DND-41 (cell line): ENCODE measurements around the gene SPANXN2.

Experiments used
- ATAC-seq: fragments of 200-7000 bp; cut with Tn5 transposase; 3 replicates; pipeline ENCODE4 v1.9.1; 2021; ENCODE audit warnings: low read depth; ENCODE audit not compliant: insufficient read depth
- DNase-seq: peaks from one replicate; pipeline ENCODE4 v3.0.0-alpha.2; 2020
- H2AFZ ChIP-seq: 2 replicates; pipeline ENCODE4 v1.6.0; 2012; ENCODE audit warnings: low read depth, low read length
- H3K27ac ChIP-seq: 2 replicates; pipeline ENCODE4 v1.5.1; 2012; ENCODE audit warnings: low read length, inconsistent platforms
- H3K27me3 ChIP-seq: fragments of 200-600 bp; sonication (generic); 2 replicates; pipeline ENCODE4 v1.6.0; 2012; ENCODE audit warnings: low read length, mild to moderate bottlenecking, inconsistent platforms; ENCODE audit not compliant: insufficient read depth, poor library complexity
- H3K36me3 ChIP-seq: 2 replicates; pipeline ENCODE4 v1.5.1; 2012; ENCODE audit warnings: low read length, inconsistent platforms; ENCODE audit not compliant: insufficient read depth
- H3K4me1 ChIP-seq: 2 replicates; pipeline ENCODE4 v1.5.1; 2012; ENCODE audit warnings: mild to moderate bottlenecking, low read length; ENCODE audit not compliant: insufficient read depth
- H3K4me2 ChIP-seq: 2 replicates; pipeline ENCODE4 v1.6.0; 2012; ENCODE audit warnings: mild to moderate bottlenecking, moderate library complexity, low read length, inconsistent platforms; ENCODE audit not compliant: insufficient read depth
- H3K4me3 ChIP-seq, 2 experiments: fragments of 200-600 bp in 1 of 2; shearing (Covaris generic) in 1 of 2; 2 replicates each; pipeline ENCODE4 v1.5.1; 2012 to 2016; ENCODE audit warnings: inconsistent platforms in 2 of 2, low read length in 2 of 2, mild to moderate bottlenecking in 2 of 2, low read depth in 1 of 2, moderate library complexity in 1 of 2
- H3K79me2 ChIP-seq: 2 replicates; pipeline ENCODE4 v1.6.0; 2012; ENCODE audit warnings: low read length, inconsistent platforms; ENCODE audit not compliant: insufficient read depth
- H3K9ac ChIP-seq: 2 replicates; pipeline ENCODE4 v1.6.0; 2012; ENCODE audit warnings: low read depth, mild to moderate bottlenecking, inconsistent platforms, low read length, moderate library complexity
- H3K9me3 ChIP-seq: 2 replicates; pipeline ENCODE4 v1.5.1; 2012; ENCODE audit warnings: low read length, moderate library complexity, mild to moderate bottlenecking, inconsistent platforms; ENCODE audit not compliant: insufficient read depth, severe bottlenecking
- H4K20me1 ChIP-seq: 2 replicates; pipeline ENCODE4 v1.6.0; 2012; ENCODE audit warnings: low read length; ENCODE audit not compliant: insufficient read depth
- EZH2 ChIP-seq: IDR thresholded peaks from 3 replicates; pipeline ENCODE4 v1.6.1; 2012; ENCODE audit warnings: borderline replicate concordance, low read depth, mild to moderate bottlenecking, moderate library complexity, low read length, inconsistent platforms; ENCODE audit not compliant: severe bottlenecking
- TF ChIP-seq, protein P1 (sequence below): IDR thresholded peaks from 2 replicates; pipeline ENCODE4 v1.5.1; 2012; ENCODE audit warnings: borderline replicate concordance, low read length, moderate library complexity, mild to moderate bottlenecking; ENCODE audit not compliant: poor library complexity, severe bottlenecking; ENCODE audit errors: extremely low read depth

SPANXN2 gene

DNA sequence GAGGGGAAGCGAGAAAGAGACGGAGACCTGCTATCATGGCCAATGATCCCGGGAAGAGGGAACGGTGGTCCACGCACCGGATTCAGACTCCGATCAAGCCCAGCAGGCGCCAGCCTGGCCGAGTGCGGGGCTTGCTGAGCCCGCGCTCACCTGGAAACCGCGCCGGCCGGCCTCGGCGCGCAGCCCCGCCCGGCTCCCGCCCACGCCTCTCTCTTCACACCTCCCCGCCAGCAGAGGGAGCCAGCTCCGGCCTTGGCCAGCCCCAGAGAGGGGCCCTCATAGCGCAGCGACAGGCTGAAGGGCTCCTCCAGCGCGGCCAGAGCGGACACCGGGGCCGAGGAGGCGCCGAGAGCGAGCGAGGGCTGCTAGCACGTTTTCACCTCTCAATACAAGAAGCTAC lies 36.8 kb upstream of the SPANXN2 start:
- no peak for ATAC-seq

DNA sequence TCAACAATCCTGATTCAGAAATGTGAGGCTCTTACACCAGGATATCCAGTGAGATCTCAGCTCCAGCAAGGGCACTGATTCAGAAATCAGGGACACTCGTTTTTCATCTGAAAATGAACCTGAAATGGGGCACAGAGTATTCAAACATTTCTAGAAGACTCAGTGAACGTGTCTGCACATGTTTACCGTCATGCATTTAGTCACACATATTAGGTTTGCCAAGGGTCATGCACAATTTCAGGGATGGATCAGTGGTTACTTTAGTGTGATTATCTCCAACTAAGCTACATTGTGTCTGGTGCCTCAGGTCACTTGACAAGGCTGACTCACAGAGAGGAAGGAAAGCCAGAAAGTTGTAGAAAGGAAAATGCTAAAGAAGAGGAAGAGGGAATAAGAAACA lies 33.6 kb upstream of the SPANXN2 start:
- no peak for TF ChIP-seq EZH2
- TF ChIP-seq, protein P1, sequence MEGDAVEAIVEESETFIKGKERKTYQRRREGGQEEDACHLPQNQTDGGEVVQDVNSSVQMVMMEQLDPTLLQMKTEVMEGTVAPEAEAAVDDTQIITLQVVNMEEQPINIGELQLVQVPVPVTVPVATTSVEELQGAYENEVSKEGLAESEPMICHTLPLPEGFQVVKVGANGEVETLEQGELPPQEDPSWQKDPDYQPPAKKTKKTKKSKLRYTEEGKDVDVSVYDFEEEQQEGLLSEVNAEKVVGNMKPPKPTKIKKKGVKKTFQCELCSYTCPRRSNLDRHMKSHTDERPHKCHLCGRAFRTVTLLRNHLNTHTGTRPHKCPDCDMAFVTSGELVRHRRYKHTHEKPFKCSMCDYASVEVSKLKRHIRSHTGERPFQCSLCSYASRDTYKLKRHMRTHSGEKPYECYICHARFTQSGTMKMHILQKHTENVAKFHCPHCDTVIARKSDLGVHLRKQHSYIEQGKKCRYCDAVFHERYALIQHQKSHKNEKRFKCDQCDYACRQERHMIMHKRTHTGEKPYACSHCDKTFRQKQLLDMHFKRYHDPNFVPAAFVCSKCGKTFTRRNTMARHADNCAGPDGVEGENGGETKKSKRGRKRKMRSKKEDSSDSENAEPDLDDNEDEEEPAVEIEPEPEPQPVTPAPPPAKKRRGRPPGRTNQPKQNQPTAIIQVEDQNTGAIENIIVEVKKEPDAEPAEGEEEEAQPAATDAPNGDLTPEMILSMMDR: no peak
- no peak overlapping the region for H3K4me2 ChIP-seq
- H4K20me1 ChIP-seq: no peaks in the 10 kb centered on the region
- H3K36me3 ChIP-seq: no peaks in the 10 kb centered on the region
- no peaks in the 10 kb centered on the region for H3K27me3 ChIP-seq
- no peaks in the 10 kb centered on the region for H3K4me1 ChIP-seq
- H3K79me2 ChIP-seq: no peaks in the 10 kb centered on the region
- H2AFZ ChIP-seq: no peak overlapping the region
- DNase-seq (no peak), ATAC-seq (no peak)
- no peak overlapping the region for H3K9ac ChIP-seq
- H3K9me3 ChIP-seq: no peaks in the 10 kb centered on the region
- H3K4me3 ChIP-seq: no peak overlapping the region
- no peak overlapping the region for H3K27ac ChIP-seq

More for the DNA sequence above, 36.8 kb upstream of the SPANXN2 start:
- no peak overlapping the region for H3K9ac ChIP-seq
- DNase-seq: no peak
- H3K27me3 ChIP-seq: no peaks in the 10 kb centered on the region
- TF ChIP-seq EZH2: no peak
- TF ChIP-seq, protein P1: no peak
- H3K36me3 ChIP-seq: no peaks in the 10 kb centered on the region
- H2AFZ ChIP-seq: no peak overlapping the region
- H3K4me3 ChIP-seq: no peak overlapping the region
- no peaks in the 10 kb centered on the region for H3K9me3 ChIP-seq
- H3K4me2 ChIP-seq: no peak overlapping the region
- H3K4me1 ChIP-seq: no peaks in the 10 kb centered on the region
- no peaks in the 10 kb centered on the region for H3K79me2 ChIP-seq
- no peaks in the 10 kb centered on the region for H4K20me1 ChIP-seq
- no peak overlapping the region for H3K27ac ChIP-seq

DNA sequence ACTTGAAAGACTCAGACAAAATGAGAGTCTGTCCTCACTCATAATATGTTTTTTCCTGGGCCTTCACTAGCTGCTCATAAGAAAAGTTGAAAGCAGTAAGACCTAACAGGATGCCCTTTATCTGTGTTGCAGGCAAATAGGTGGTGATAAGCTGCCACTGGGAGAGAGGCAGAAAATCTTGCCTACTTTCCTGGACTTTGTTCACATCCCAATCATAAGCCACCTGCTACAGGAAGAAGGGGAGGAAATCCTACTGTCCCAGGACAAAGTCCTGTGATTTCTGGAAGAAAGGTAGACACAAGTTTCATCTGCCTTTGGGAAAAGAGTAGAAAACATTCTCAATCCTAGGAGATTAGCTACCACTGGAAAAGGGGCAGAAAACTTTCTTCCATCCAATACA lies 13.3 kb upstream of the SPANXN2 start:
- Histone ChIP-seq H3K36me3 (no peaks in the 10 kb centered on the region), H3K79me2 (no peaks in the 10 kb centered on the region)

More for the DNA sequence above, 13.3 kb upstream of the SPANXN2 start:
- no peak overlapping the region for H3K9ac ChIP-seq
- H3K27me3 ChIP-seq: no peaks in the 10 kb centered on the region
- H3K27ac ChIP-seq: no peak overlapping the region
- TF ChIP-seq, protein P1: no peak
- TF ChIP-seq EZH2: no peak
- no peaks in the 10 kb centered on the region for H3K9me3 ChIP-seq
- no peaks in the 10 kb centered on the region for H4K20me1 ChIP-seq
- DNase-seq: no peak
- ATAC-seq: no peak
- H3K4me2 ChIP-seq: no peak overlapping the region
- H3K4me3 ChIP-seq: no peak overlapping the region
- H3K4me1 ChIP-seq: no peaks in the 10 kb centered on the region
- no peak overlapping the region for H2AFZ ChIP-seq
